Endothelial cell (in vitro differentiated cells): Measurements from ENCODE around the gene SLC35E4. TPM values are rescaled to one million over a fixed set of nuclear protein-coding genes. Genes with fewer than 3 reads are reported as not detected.
"Not testable (repeated sequence)": the region's sequence is repeated elsewhere in the genome, so short reads cannot be mapped to it uniquely, and the experiment has no call there.

Source experiments
- DNase-seq: peaks from one replicate; pipeline ENCODE4 v3.0.0; 2021; ENCODE audit warnings: low spot score
- H3K27ac Mint-ChIP-seq: one replicate; pipeline ENCODE4 v1.8.0; 2021; ENCODE audit warnings: mixed read lengths, inconsistent platforms; ENCODE audit not compliant: unreplicated experiment
- H3K27me3 Mint-ChIP-seq: one replicate; pipeline ENCODE4 v1.8.0; 2021; ENCODE audit warnings: mild to moderate bottlenecking, moderate library complexity, mixed read lengths, inconsistent platforms; ENCODE audit not compliant: unreplicated experiment
- H3K36me3 Mint-ChIP-seq: one replicate; pipeline ENCODE4 v1.8.0; 2021; ENCODE audit warnings: mild to moderate bottlenecking, low read depth, mixed read lengths, inconsistent platforms; ENCODE audit not compliant: unreplicated experiment
- H3K4me1 Mint-ChIP-seq: one replicate; pipeline ENCODE4 v1.8.0; 2021; ENCODE audit warnings: mild to moderate bottlenecking, mixed read lengths, inconsistent platforms; ENCODE audit not compliant: unreplicated experiment
- H3K4me3 Mint-ChIP-seq: one replicate; pipeline ENCODE4 v1.8.0; 2021; ENCODE audit warnings: mild to moderate bottlenecking, mixed read lengths, inconsistent platforms; ENCODE audit not compliant: unreplicated experiment
- H3K9me3 Mint-ChIP-seq: one replicate; pipeline ENCODE4 v1.8.0; 2021; ENCODE audit warnings: mixed read lengths, inconsistent platforms; ENCODE audit not compliant: unreplicated experiment
- total RNA-seq: library from RNA; stranded (reverse); fragmentation: NEBNext Ultra II Directional; extraction: Animal tissue kit (Norgen Biotek cat#: 25700); gene quantifications from one replicate; pipeline ENCODE4 v1.2.1, GENCODE V29; 2021; ENCODE audit not compliant: unreplicated experiment
- TF ChIP-seq, protein P1 (sequence below): fragments of 200-600 bp; sonication (generic); IDR thresholded peaks from one replicate; pipeline ENCODE4 v1.5.0; 2021; ENCODE audit warnings: antibody characterized with exemption; ENCODE audit not compliant: unreplicated experiment

Gene SLC35E4
- total RNA-seq, 1 donor from 2014 or later, result 8.4 TPM

DNA sequence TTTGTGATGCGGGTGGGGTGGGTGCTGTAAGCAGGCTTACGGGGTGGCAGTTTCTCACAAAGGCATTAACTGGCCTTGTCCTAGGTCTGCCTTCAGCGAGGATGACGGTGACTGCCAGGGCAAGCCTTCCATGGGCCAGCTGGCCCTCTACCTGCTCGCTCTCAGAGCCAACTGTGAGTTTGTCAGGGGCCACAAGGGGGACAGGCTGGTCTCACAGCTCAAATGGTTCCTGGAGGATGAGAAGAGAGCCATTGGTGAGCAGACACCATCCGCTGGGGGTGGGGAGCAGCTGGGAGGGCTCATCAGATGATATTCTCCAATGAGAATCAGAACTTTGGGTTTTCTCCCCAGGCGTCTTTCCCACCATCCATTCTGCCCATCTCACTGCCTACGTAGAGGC is 22.8 kb upstream of the SLC35E4 start:
- peaks cover 36% of the 10 kb centered on the region for H3K36me3 Mint-ChIP-seq
- H3K4me3 Mint-ChIP-seq, result no peak overlapping the region
- DNase-seq, result no peak
- H3K27me3 Mint-ChIP-seq, result peaks cover 3% of the 10 kb centered on the region
- H3K4me1 Mint-ChIP-seq, result peaks cover 26% of the 10 kb centered on the region
- TF ChIP-seq, protein P1, sequence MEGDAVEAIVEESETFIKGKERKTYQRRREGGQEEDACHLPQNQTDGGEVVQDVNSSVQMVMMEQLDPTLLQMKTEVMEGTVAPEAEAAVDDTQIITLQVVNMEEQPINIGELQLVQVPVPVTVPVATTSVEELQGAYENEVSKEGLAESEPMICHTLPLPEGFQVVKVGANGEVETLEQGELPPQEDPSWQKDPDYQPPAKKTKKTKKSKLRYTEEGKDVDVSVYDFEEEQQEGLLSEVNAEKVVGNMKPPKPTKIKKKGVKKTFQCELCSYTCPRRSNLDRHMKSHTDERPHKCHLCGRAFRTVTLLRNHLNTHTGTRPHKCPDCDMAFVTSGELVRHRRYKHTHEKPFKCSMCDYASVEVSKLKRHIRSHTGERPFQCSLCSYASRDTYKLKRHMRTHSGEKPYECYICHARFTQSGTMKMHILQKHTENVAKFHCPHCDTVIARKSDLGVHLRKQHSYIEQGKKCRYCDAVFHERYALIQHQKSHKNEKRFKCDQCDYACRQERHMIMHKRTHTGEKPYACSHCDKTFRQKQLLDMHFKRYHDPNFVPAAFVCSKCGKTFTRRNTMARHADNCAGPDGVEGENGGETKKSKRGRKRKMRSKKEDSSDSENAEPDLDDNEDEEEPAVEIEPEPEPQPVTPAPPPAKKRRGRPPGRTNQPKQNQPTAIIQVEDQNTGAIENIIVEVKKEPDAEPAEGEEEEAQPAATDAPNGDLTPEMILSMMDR, result no peak
- no peaks in the 10 kb centered on the region for H3K9me3 Mint-ChIP-seq
- H3K27ac Mint-ChIP-seq, result no peak overlapping the region

GRCh38 chr22:30614268-30614667 is 21.3 kb upstream of the SLC35E4 start:
- DNase-seq, result no peak
- Mint-ChIP-seq H3K36me3 (peaks cover 36% of the 10 kb centered on the region), H3K27ac (no peak overlapping the region), H3K4me1 (peaks cover 13% of the 10 kb centered on the region), H3K9me3 (no peaks in the 10 kb centered on the region), H3K27me3 (peaks cover 2% of the 10 kb centered on the region), H3K4me3 (no peak overlapping the region)
- TF ChIP-seq, protein P1, result no peak

DNA sequence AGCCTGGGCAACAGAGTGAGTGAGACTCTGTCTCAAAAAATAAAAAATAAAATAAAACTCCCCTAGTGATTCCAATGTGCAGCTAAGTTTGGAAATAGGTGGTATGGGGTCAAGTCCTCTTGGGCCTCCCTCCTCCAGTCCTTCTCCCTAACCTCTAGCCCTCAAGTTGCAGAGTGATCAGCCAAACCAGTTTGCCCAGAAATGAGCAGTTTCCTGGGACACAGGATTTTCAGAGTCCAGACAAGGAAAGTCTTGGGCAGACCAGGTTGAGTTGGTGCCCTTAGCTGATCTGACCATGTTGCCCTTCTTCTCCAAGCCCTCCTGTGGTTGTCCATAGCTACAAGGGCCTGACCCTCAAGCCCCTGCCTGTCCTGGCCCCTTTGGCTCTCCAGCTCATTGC is 20.7 kb upstream of the SLC35E4 start:
- Mint-ChIP-seq H3K27me3 (no peaks in the 10 kb centered on the region), H3K36me3 (peaks cover 36% of the 10 kb centered on the region), H3K27ac (no peak overlapping the region), H3K9me3 (no peaks in the 10 kb centered on the region), H3K4me3 (no peak overlapping the region), H3K4me1 (peaks cover 7% of the 10 kb centered on the region)
- DNase-seq, result no peak
- TF ChIP-seq, protein P1, result no peak

- no peaks in the 10 kb centered on the region for H3K27me3 Mint-ChIP-seq
- H3K9me3 Mint-ChIP-seq, result no peaks in the 10 kb centered on the region
- H3K4me1 Mint-ChIP-seq, result peaks cover 2% of the 10 kb centered on the region
- DNase-seq, result no peak
- TF ChIP-seq, protein P1, result no peak
- peaks cover 36% of the 10 kb centered on the region for H3K36me3 Mint-ChIP-seq
- no peak overlapping the region for H3K27ac Mint-ChIP-seq
- peak overlapping the region; percentile 31 for H3K4me3 Mint-ChIP-seq
Observed at GRCh38 chr22:30615543-30615954, 20.0 kb upstream of the SLC35E4 start.

DNA sequence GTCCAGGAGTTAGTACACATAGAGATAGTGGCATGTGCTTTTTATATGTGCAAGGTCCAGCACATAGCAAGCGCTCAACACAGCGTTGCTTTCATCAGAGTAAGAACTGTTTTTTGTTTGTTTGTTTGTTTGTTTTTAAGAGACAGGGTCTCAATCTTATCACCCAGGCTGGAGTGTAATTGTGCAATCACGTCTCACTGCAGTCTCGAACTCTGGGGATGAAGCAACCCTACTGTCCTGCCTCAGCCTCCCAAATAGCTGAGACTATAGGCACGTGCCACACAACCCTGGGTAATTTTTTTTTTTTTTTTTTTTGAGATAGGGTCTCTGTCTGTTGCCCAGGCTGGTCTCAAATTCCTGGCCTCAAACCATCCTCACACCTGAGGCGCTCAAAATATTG is 17.8 kb upstream of the SLC35E4 start:
- Mint-ChIP-seq H3K9me3 (no peaks in the 10 kb centered on the region), H3K27ac (no peak overlapping the region), H3K36me3 (peaks cover 46% of the 10 kb centered on the region), H3K4me1 (no peaks in the 10 kb centered on the region), H3K27me3 (peaks cover 4% of the 10 kb centered on the region), H3K4me3 (no peak overlapping the region)
- no peak for DNase-seq
- TF ChIP-seq, protein P1, result no peak

GRCh38 chr22:30619909-30620308 is 15.7 kb upstream of the SLC35E4 start:
- not testable (repeated sequence) for H3K27ac Mint-ChIP-seq, H3K4me3 Mint-ChIP-seq, DNase-seq, H3K27me3 Mint-ChIP-seq, H3K4me1 Mint-ChIP-seq, H3K9me3 Mint-ChIP-seq
- peaks cover 42% of the 10 kb centered on the region for H3K36me3 Mint-ChIP-seq
